SKM-1 (cell line): ENCODE measurements around the gene KAT5.
"Not testable (repeated sequence)": the region's sequence is repeated elsewhere in the genome, so short reads cannot be mapped to it uniquely, and the experiment has no call there.

Source experiments
- DNase-seq: peaks from one replicate; lab custom pipeline; 2025; ENCODE audit not compliant: unreplicated experiment; lab: John Stamatoyannopoulos, UW

The KAT5 gene

DNA sequence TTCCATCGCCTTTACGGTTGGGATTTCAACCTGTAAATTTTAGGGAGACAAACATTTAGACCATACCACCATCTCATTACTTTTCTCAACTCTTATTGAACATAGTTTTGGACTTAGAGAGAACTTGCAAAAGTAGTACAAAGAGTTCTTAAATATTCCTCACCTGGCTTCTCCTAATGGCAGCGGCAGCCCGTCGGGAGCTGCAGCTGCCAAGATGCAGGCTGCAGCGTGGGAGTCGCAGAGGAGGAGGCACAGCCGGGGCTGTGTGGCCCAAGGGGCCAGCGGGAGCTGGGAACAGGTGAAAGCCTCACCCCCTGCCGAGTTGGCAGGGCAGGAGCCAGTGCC lies 31.6 kb downstream of the KAT5 start:
- no peak for DNase-seq

DNA sequence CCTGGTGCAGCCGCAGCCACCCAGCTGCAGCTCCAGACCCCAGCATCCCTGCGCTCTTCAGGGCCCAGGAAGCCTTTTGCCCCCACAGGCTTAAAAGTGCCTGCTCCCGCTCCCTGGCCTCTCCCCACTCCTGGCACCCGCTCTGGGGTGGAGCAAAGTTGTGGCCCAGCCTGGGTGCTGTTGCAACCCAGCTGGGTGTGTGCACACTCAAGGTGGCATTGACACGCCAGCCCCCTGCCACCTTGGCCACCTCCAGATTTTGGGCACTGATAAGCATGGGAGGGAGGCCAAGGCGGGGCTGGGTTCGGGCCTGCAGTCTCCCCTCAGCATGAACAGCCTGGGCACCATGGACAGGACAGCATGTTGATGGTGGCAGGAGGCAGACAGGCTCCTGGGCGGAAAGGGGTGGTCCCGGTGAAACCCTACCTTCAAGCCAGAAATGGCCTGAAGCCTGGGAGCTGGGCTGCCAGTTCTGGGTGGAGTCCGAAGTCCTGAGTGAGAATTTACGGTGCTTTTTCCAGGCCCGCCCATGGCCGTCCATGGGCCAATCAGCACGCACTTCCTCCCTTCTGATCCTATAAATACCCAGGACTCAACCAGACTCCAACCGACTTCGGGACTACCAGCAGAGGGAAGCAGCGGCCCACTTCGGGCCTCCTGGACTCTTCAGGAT lies 32.1 kb downstream of the KAT5 start:
- DNase-seq = peak; percentile 15

DNA sequence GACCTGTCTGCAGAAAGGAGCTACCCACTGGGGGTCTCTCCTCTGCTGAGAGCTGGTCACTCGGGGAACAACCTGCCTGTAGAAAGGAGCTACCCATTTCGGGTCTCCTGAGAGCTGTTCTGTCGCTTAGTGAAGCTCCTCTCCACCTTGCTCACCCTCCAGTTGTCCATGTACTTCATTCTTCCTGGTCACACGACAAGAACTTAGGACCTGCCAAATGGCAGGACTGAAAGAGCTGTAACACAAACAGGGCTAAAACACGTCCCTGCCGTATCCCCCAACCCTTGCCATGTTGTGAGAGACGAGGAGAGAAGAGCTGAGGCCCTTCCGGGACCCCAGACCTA lies 32.6 kb downstream of the KAT5 start:
- no peak for DNase-seq

DNA sequence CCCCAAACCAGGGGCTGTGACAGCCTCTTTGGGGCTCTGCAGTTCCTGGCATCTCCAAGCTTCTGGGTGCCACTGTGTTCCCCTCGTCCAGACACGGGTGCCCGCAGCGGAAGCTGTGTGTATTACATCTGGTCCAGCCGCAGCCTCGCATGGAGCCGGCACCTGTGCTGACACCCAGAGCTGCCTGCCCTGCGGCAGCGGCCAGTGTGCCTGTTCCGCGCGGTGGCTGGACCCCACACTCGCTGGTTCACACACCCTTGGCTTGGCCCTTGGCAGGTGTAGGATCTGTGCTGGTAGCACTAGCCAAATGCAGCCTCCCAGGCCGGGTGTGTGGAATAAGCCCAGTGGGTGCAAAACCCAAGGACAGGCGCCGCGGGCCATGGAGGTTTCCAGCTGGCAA lies 33.0 kb downstream of the KAT5 start:
- DNase-seq = no peak

DNA sequence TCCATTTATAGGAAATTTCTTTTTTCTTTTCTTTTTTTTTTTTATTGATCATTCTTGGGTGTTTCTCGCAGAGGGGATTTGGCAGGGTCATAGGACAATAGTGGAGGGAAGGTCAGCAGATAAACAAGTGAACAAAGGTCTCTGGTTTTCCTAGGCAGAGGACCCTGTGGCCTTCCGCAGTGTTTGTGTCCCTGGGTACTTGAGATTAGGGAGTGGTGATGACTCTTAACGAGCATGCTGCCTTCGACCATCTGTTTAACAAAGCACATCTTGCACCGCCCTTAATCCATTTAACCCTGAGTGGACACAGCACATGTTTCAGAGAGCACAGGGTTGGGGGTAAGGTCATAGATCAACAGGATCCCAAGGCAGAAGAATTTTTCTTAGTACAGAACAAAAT lies 50.1 kb downstream of the KAT5 start:
- DNase-seq = not testable (repeated sequence)

DNA sequence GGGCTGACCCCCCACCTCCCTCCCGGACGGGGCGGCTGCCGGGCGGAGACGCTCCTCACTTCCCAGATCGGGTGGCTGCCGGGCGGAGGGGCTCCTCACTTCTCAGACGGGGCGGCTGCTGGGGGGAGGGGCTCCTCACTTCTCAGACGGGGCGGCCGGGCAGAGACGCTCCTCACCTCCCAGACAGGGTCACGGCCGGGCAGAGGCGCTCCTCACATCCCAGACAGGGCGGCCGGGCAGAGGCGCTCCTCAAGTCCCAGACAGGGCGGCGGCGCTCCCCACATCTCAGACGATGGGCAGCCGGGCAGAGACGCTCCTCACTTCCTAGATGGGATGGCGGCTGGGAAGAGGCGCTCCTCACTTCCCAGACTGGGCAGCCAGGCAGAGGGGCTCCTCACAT lies 50.8 kb downstream of the KAT5 start:
- not testable (repeated sequence) for DNase-seq

DNA sequence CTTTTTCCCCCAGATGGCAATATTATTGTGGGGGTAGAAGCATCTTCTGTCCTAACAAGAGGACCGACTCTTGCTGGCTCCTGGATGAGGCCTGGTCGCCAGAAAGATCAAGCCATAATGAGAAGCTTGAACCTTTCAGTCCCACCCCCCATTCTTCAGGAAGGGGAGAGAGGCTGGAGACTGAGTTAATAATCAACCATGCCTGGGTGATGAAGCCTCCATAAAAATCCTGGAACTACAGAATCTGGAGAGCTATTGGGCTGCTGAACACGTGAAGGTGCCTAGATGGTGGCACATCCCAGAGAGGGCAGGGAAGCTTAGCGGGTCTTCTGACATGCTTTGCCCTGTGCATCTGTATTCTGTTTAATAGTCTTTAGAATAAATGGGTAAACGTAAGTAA lies 52.4 kb downstream of the KAT5 start:
- no peak for DNase-seq

DNA sequence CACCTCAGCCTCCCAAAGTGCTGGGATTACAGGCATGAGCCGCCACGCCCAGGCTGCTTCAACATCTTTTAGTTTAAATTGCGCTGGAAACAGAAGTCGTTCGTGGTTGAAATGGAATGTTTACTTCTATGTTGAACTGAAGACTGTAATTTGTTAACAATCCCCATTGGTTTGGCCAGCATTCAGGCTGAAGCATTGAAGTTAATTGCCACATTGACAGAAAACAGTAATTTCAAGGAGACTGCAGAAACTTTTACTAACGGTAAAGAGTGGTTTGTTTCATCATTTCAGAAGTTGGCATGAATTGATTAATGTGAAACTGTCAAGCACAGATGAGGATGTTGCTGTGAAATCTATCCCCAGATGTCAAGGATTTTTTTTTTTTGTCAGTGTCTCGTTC lies 54.5 kb downstream of the KAT5 start:
- DNase-seq = peak; percentile 74

DNA sequence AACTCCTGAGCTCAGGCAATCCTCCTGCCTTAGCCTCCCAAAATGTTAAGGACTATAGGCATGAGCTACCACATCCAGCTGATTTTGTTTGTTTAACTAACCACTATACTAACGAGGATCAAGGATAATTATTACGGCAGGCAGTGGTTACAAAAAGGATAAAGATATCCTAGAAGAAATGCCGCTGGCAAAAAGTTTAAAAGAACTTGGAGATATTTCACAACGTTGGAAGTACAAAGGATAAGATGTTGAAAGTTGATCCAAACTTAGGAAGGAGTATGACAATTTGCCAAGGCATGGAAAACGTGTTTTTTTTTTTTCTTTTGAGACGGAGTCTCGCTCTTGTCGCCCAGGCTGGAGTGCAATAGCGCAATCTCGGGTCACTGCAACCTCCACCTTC lies 55.4 kb downstream of the KAT5 start:
- DNase-seq = no peak

DNA sequence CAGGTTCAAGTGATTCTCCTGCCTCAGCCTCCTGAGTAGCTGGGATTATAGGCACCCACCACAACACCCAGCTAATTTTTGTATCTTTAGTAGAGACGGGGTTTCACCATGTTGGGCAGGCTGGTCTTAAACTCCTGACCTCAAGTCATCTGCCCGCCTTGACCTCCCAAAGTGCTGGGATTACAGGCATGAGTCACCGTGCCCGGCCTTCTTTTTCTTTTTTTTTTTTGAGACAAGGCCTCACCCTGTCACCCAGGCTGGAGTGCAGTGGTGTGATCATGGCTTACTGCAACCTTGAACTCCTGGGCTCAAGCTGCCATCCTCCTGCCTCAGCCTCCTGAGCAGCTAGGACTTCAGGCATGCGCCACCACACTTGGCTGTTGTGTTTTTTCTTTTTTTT lies 55.8 kb downstream of the KAT5 start:
- DNase-seq = not testable (repeated sequence)
